ENCODE results near the gene DPY30. TPM values are rescaled to one million over a fixed set of nuclear protein-coding genes. Genes with fewer than 3 reads are reported as not detected.

The DPY30 gene
- total and polyA plus RNA-seq, 7 experiments from 2014 or later = 21.4 to 169 (median 52.1) TPM

Other genes with a start within 250 kb of the DPY30 start
- 10 to 100 TPM; 44.5 to 49.2 (median 47.9) TPM for gene MEMO1, start 28.8 kb downstream of the DPY30 start, total RNA-seq
- 10 to 100 TPM; 18.7 to 27.8 TPM for gene MEMO1, start 28.8 kb downstream of the DPY30 start, polyA plus RNA-seq
- 10 to 100 TPM; 16.3 to 21.0 (median 20.3) TPM for gene SPAST, start 23.8 kb upstream of the DPY30 start, total RNA-seq
- gene SPAST, start 23.8 kb upstream of the DPY30 start, polyA plus RNA-seq = 10 to 100 TPM; 11.0 to 12.1 TPM
- 10 to 100 TPM; 11.8 to 27.5 (median 17.3) TPM for gene SLC30A6, start 126.1 kb upstream of the DPY30 start, total RNA-seq
- gene SLC30A6, start 126.1 kb upstream of the DPY30 start, polyA plus RNA-seq = 1 to 10 TPM; 8.1 TPM
- 1 to 10 TPM in 1 of 5 experiments, under 1 TPM in 3, not detected in 1; 0.27 to 6.3 (median 0.50) TPM for gene NLRC4, start 225.1 kb upstream of the DPY30 start, total RNA-seq
- not detected for gene NLRC4, start 225.1 kb upstream of the DPY30 start, polyA plus RNA-seq
- gene YIPF4, start 238.1 kb upstream of the DPY30 start, total RNA-seq = 10 to 100 TPM; 21.0 to 43.5 (median 30.5) TPM
- 10 to 100 TPM in 1 of 2 donors, 1 to 10 TPM in 1; 7.8 to 13.6 TPM for gene YIPF4, start 238.1 kb upstream of the DPY30 start, polyA plus RNA-seq

Data from naive thymus-derived CD4-positive, alpha-beta T cell (primary cell).